Measurements from ENCODE around the gene SV2B.
"Not testable (repeated sequence)": the region's sequence is repeated elsewhere in the genome, so short reads cannot be mapped to it uniquely, and the experiment has no call there.

The SV2B gene

GRCh38 chr15:91304786-91305185 lies 204.7 kb downstream of the SV2B start:
- no peak for DNase-seq (ENCODE audit: low read depth in 2 of 3, low spot score in 2 of 3)

- DNase-seq (ENCODE audit: low read depth in 2 of 3, low spot score in 2 of 3): no peak
Observed at GRCh38 chr15:91306144-91306543, 206.1 kb downstream of the SV2B start.

- no peak for DNase-seq (ENCODE audit: low read depth in 2 of 3, low spot score in 2 of 3)
Observed at GRCh38 chr15:91307601-91308000, 207.5 kb downstream of the SV2B start.

- DNase-seq (ENCODE audit: low read depth in 2 of 3, low spot score in 2 of 3): no peak
Observed at GRCh38 chr15:91308199-91308598, 208.1 kb downstream of the SV2B start.

- DNase-seq (ENCODE audit: low read depth in 2 of 3, low spot score in 2 of 3): no peak
Observed at GRCh38 chr15:91308855-91309254, 208.8 kb downstream of the SV2B start.

GRCh38 chr15:91311986-91312385 lies 211.9 kb downstream of the SV2B start:
- DNase-seq (ENCODE audit: low read depth in 2 of 3, low spot score in 2 of 3): no peak

- DNase-seq (ENCODE audit: low read depth in 2 of 3, low spot score in 2 of 3): no peak
Observed at GRCh38 chr15:91316126-91316525, 216.1 kb downstream of the SV2B start.

- DNase-seq (ENCODE audit: low read depth in 2 of 3, low spot score in 2 of 3): no peak
Observed at GRCh38 chr15:91318516-91318915, 218.5 kb downstream of the SV2B start.

GRCh38 chr15:91318931-91319330 lies 218.9 kb downstream of the SV2B start:
- no peak for DNase-seq (ENCODE audit: low read depth in 2 of 3, low spot score in 2 of 3)

GRCh38 chr15:91319371-91320059 lies 219.5 kb downstream of the SV2B start:
- no peak for DNase-seq (ENCODE audit: low read depth in 2 of 3, low spot score in 2 of 3)

- no peak for DNase-seq (ENCODE audit: low read depth in 2 of 3, low spot score in 2 of 3)
Observed at GRCh38 chr15:91320101-91320500, 220.0 kb downstream of the SV2B start.

GRCh38 chr15:91329914-91330313 lies 229.9 kb downstream of the SV2B start:
- no peak for DNase-seq (ENCODE audit: low read depth in 2 of 3, low spot score in 2 of 3)

- DNase-seq (ENCODE audit: low read depth in 2 of 3, low spot score in 2 of 3): no peak
Observed at GRCh38 chr15:91331581-91331980, 231.5 kb downstream of the SV2B start.

- DNase-seq (ENCODE audit: low read depth in 2 of 3, low spot score in 2 of 3): no peak
Observed at GRCh38 chr15:91335702-91336101, 235.6 kb downstream of the SV2B start.

GRCh38 chr15:91336687-91337086 lies 236.6 kb downstream of the SV2B start:
- no peak for DNase-seq (ENCODE audit: low read depth in 2 of 3, low spot score in 2 of 3)

GRCh38 chr15:91338766-91339165 lies 238.7 kb downstream of the SV2B start:
- no peak for DNase-seq (ENCODE audit: low read depth in 2 of 3, low spot score in 2 of 3)

GRCh38 chr15:91342097-91342496 lies 242.0 kb downstream of the SV2B start:
- no peak for DNase-seq (ENCODE audit: low read depth in 2 of 3, low spot score in 2 of 3)

GRCh38 chr15:91344912-91345311 lies 244.9 kb downstream of the SV2B start:
- DNase-seq (ENCODE audit: low read depth in 2 of 3, low spot score in 2 of 3): not testable (repeated sequence)

- no peak for DNase-seq (ENCODE audit: low read depth in 2 of 3, low spot score in 2 of 3)
Observed at GRCh38 chr15:91345736-91346135, 245.7 kb downstream of the SV2B start.

GRCh38 chr15:91346259-91346658 lies 246.2 kb downstream of the SV2B start:
- no peak for DNase-seq (ENCODE audit: low read depth in 2 of 3, low spot score in 2 of 3)

GRCh38 chr15:91348752-91349500 lies 248.9 kb downstream of the SV2B start:
- no peak for DNase-seq (ENCODE audit: low read depth in 2 of 3, low spot score in 2 of 3)
